Right renal cortex interstitium (tissue), 3 donors: ENCODE measurements around the gene F13B. TPM values are rescaled to one million over a fixed set of nuclear protein-coding genes. Genes with fewer than 3 reads are reported as not detected.
"Not testable (repeated sequence)": the region's sequence is repeated elsewhere in the genome, so short reads cannot be mapped to it uniquely, and the experiment has no call there.

Source experiments
- DNase-seq, 3 donors: peaks; one replicate each; pipeline ENCODE4 v3.0.0-alpha.2; 2013; ENCODE audit warnings: low read depth in 3 of 3, low spot score in 2 of 3
- polyA plus RNA-seq, 3 donors: library from polyadenylated mRNA; unstranded; fragments of 120-200 nt; gene quantifications; one replicate each; pipeline ENCODE4 v1.2.1, GENCODE V29; 2013; ENCODE audit not compliant: insufficient read length in 3 of 3

The F13B gene
- not detected for polyA plus RNA-seq

- DNase-seq: no peak
Observed at GRCh38 chr1:197066719-197067456, at the start of gene F13B. TSS of gene F13B (minus strand) at chr1:197067260. CDS start at chr1:197067223, 37 bp downstream.

GRCh38 chr1:197116156-197116555, 49.1 kb upstream of the F13B start:
- no peak for DNase-seq

- DNase-seq: no peak
Observed at GRCh38 chr1:197106869-197107268, 39.8 kb upstream of the F13B start.

GRCh38 chr1:197103300-197103699, 36.2 kb upstream of the F13B start:
- no peak for DNase-seq

GRCh38 chr1:197101978-197102377, 34.9 kb upstream of the F13B start:
- no peak for DNase-seq

GRCh38 chr1:197100677-197101076, 33.6 kb upstream of the F13B start:
- DNase-seq: no peak

- no peak for DNase-seq
Observed at GRCh38 chr1:197099444-197099843, 32.4 kb upstream of the F13B start.

- DNase-seq: not testable (repeated sequence)
Observed at GRCh38 chr1:197096971-197097370, 29.9 kb upstream of the F13B start.

- DNase-seq: no peak
Observed at GRCh38 chr1:197096137-197096536, 29.1 kb upstream of the F13B start.

GRCh38 chr1:197093226-197093885, 26.3 kb upstream of the F13B start:
- DNase-seq: no peak

GRCh38 chr1:197092491-197093023, 25.5 kb upstream of the F13B start:
- DNase-seq: no peak

- DNase-seq: no peak
Observed at GRCh38 chr1:197083474-197083873, 16.4 kb upstream of the F13B start.

GRCh38 chr1:197081117-197081753, 14.2 kb upstream of the F13B start:
- DNase-seq: no peak

- DNase-seq: no peak
Observed at GRCh38 chr1:197080323-197080722, 13.3 kb upstream of the F13B start.

- DNase-seq: no peak
Observed at GRCh38 chr1:197076585-197076984, 9.5 kb upstream of the F13B start.

GRCh38 chr1:197073978-197074377, 6.9 kb upstream of the F13B start:
- no peak for DNase-seq

- no peak for DNase-seq
Observed at GRCh38 chr1:197067457-197067818, 378 bp upstream of the F13B start.

- no peak for DNase-seq
Observed at GRCh38 chr1:197066277-197066676, 783 bp downstream of the F13B start.

- no peak for DNase-seq
Observed at GRCh38 chr1:197065559-197065958, 1.5 kb downstream of the F13B start.

GRCh38 chr1:197063212-197063611, 3.8 kb downstream of the F13B start:
- DNase-seq: no peak

- no peak for DNase-seq
Observed at GRCh38 chr1:197062692-197063091, 4.4 kb downstream of the F13B start.

GRCh38 chr1:197049100-197049499, 18.0 kb downstream of the F13B start:
- no peak for DNase-seq
